ENCODE data around the gene ANP32D.
"Not testable (repeated sequence)": the region's sequence is repeated elsewhere in the genome, so short reads cannot be mapped to it uniquely, and the experiment has no call there.

The ANP32D gene

GRCh38 chr12:48454667-48455066 lies 17.7 kb upstream of the ANP32D start:
- Histone ChIP-seq H3K4me3 (no peak overlapping the region), H3K9ac (no peak overlapping the region), H4K20me1 (no peaks in the 10 kb centered on the region), H3K4me1 (no peaks in the 10 kb centered on the region), H3K4me2 (no peak overlapping the region), H3K27me3 (no peaks in the 10 kb centered on the region), H3K9me3 (0 out of 2 replicates have a peak, but pooled peaks cover 3% of the 10 kb centered on the region), H3K27ac (no peak overlapping the region), H3K36me3 (no peaks in the 10 kb centered on the region)
- TF ChIP-seq Cebpa-rat (IDR thresholded peaks at IDR 0.05) = no peak

- Histone ChIP-seq H3K9me3 (no peaks in the 10 kb centered on the region), H3K4me3 (no peak overlapping the region), H3K36me3 (no peaks in the 10 kb centered on the region), H3K4me2 (no peak overlapping the region), H3K9ac (no peak overlapping the region), H3K27ac (no peak overlapping the region), H4K20me1 (no peaks in the 10 kb centered on the region), H3K4me1 (no peaks in the 10 kb centered on the region), H3K27me3 (no peaks in the 10 kb centered on the region)
- TF ChIP-seq Cebpa-rat (IDR thresholded peaks at IDR 0.05) = no peak
These were observed 17.2 kb upstream of the ANP32D start for GRCh38 chr12:48455116-48455515.

- no peak overlapping the region for H3K4me2 ChIP-seq
These were observed 13.1 kb upstream of the ANP32D start for GRCh38 chr12:48459259-48459658.

GRCh38 chr12:48469027-48469426 lies 3.3 kb upstream of the ANP32D start:
- H3K36me3 ChIP-seq, H3K4me1 ChIP-seq, H3K27ac ChIP-seq, H3K4me3 ChIP-seq, H3K4me2 ChIP-seq, H4K20me1 ChIP-seq, H3K27me3 ChIP-seq, H3K9ac ChIP-seq: not testable (repeated sequence)
- H3K9me3 ChIP-seq = peaks cover 44% of the 10 kb centered on the region

More at GRCh38 chr12:48459259-48459658, 13.1 kb upstream of the ANP32D start:
- H3K9me3 ChIP-seq = no peaks in the 10 kb centered on the region
- no peak overlapping the region for H3K9ac ChIP-seq
- H3K27ac ChIP-seq = no peak overlapping the region
- no peaks in the 10 kb centered on the region for H4K20me1 ChIP-seq
- no peak overlapping the region for H3K4me3 ChIP-seq
- no peaks in the 10 kb centered on the region for H3K4me1 ChIP-seq
- H3K27me3 ChIP-seq = no peaks in the 10 kb centered on the region
- H3K36me3 ChIP-seq = no peaks in the 10 kb centered on the region
- no peak for TF ChIP-seq Cebpa-rat (IDR thresholded peaks at IDR 0.05)

- no peak overlapping the region for H3K4me3 ChIP-seq
- no peaks in the 10 kb centered on the region for H3K27me3 ChIP-seq
- no peak overlapping the region for H3K27ac ChIP-seq
- no peaks in the 10 kb centered on the region for H3K4me1 ChIP-seq
- no peak overlapping the region for H3K9ac ChIP-seq
- no peaks in the 10 kb centered on the region for H4K20me1 ChIP-seq
- no peak overlapping the region for H3K4me2 ChIP-seq
- peaks cover 43% of the 10 kb centered on the region for H3K9me3 ChIP-seq
- no peaks in the 10 kb centered on the region for H3K36me3 ChIP-seq
- TF ChIP-seq Cebpa-rat (IDR thresholded peaks at IDR 0.05) = no peak
These were observed 702 bp downstream of the ANP32D start for GRCh38 chr12:48473061-48473460.

- not testable (repeated sequence) for H4K20me1 ChIP-seq, H3K4me3 ChIP-seq, H3K27ac ChIP-seq, H3K4me2 ChIP-seq, H3K36me3 ChIP-seq, H3K27me3 ChIP-seq, H3K4me1 ChIP-seq, H3K9ac ChIP-seq
- peaks cover 29% of the 10 kb centered on the region for H3K9me3 ChIP-seq
These were observed 2.1 kb downstream of the ANP32D start for GRCh38 chr12:48474497-48474896.

- Histone ChIP-seq H3K4me3 (no peak within 1 kb of the TSS), H4K20me1 (no peaks in the 10 kb centered on the region), H3K4me1 (no peaks in the 10 kb centered on the region), H3K36me3 (no peaks in the 10 kb centered on the region), H3K27ac (no peak within 1 kb of the TSS), H3K27me3 (no peaks in the 10 kb centered on the region), H3K9ac (no peak within 1 kb of the TSS), H3K4me2 (no peak within 1 kb of the TSS), H3K9me3 (no peaks in the 10 kb centered on the region)
- TF ChIP-seq Cebpa-rat (IDR thresholded peaks at IDR 0.05) = no peak
These were observed 9.8 kb downstream of the ANP32D start, which contains the start of gene C12orf54 for GRCh38 chr12:48482198-48482597. Gene C12orf54, plus strand, starts transcription at chr12:48482498. Its CDS starts 799 bp downstream, at chr12:48483297.

- Histone ChIP-seq H4K20me1 (no peaks in the 10 kb centered on the region), H3K9me3 (no peaks in the 10 kb centered on the region), H3K4me1 (no peaks in the 10 kb centered on the region), H3K27me3 (no peaks in the 10 kb centered on the region), H3K4me2 (no peak overlapping the region), H3K9ac (no peak overlapping the region), H3K36me3 (no peaks in the 10 kb centered on the region), H3K4me3 (no peak overlapping the region), H3K27ac (no peak overlapping the region)
- TF ChIP-seq Cebpa-rat (IDR thresholded peaks at IDR 0.05) = no peak
These were observed 10.6 kb downstream of the ANP32D start for GRCh38 chr12:48482930-48483329.

GRCh38 chr12:48486261-48486660 lies 13.9 kb downstream of the ANP32D start:
- H3K4me1 ChIP-seq = no peaks in the 10 kb centered on the region
- H4K20me1 ChIP-seq = no peaks in the 10 kb centered on the region
- H3K9ac ChIP-seq = no peak overlapping the region
- no peaks in the 10 kb centered on the region for H3K27me3 ChIP-seq
- H3K9me3 ChIP-seq = no peaks in the 10 kb centered on the region
- no peak overlapping the region for H3K27ac ChIP-seq
- no peak overlapping the region for H3K4me2 ChIP-seq
- no peak for TF ChIP-seq Cebpa-rat (IDR thresholded peaks at IDR 0.05)
- no peak overlapping the region for H3K4me3 ChIP-seq
- no peaks in the 10 kb centered on the region for H3K36me3 ChIP-seq

GRCh38 chr12:48486679-48487078 lies 14.3 kb downstream of the ANP32D start:
- Histone ChIP-seq H3K9me3 (no peaks in the 10 kb centered on the region), H3K36me3 (no peaks in the 10 kb centered on the region), H3K27ac (no peak overlapping the region), H4K20me1 (no peaks in the 10 kb centered on the region), H3K4me1 (no peaks in the 10 kb centered on the region), H3K27me3 (no peaks in the 10 kb centered on the region), H3K4me3 (no peak overlapping the region), H3K9ac (no peak overlapping the region), H3K4me2 (no peak overlapping the region)
- no peak for TF ChIP-seq Cebpa-rat (IDR thresholded peaks at IDR 0.05)

GRCh38 chr12:48489012-48489411 lies 16.7 kb downstream of the ANP32D start:
- H3K4me1 ChIP-seq = no peaks in the 10 kb centered on the region
- no peaks in the 10 kb centered on the region for H4K20me1 ChIP-seq
- no peak overlapping the region for H3K4me3 ChIP-seq
- TF ChIP-seq Cebpa-rat (IDR thresholded peaks at IDR 0.05) = no peak
- H3K4me2 ChIP-seq = no peak overlapping the region
- H3K36me3 ChIP-seq = no peaks in the 10 kb centered on the region
- H3K27ac ChIP-seq = no peak overlapping the region
- H3K9me3 ChIP-seq = no peaks in the 10 kb centered on the region
- H3K27me3 ChIP-seq = no peaks in the 10 kb centered on the region
- no peak overlapping the region for H3K9ac ChIP-seq

GRCh38 chr12:48489456-48489855 lies 17.1 kb downstream of the ANP32D start:
- H3K9me3 ChIP-seq, H3K36me3 ChIP-seq, H3K4me3 ChIP-seq, H3K27ac ChIP-seq, H3K4me2 ChIP-seq, H3K27me3 ChIP-seq, H3K9ac ChIP-seq, H3K4me1 ChIP-seq, H4K20me1 ChIP-seq: not testable (repeated sequence)

GRCh38 chr12:48500281-48500680 lies 27.9 kb downstream of the ANP32D start:
- H3K4me1 ChIP-seq, H3K9me3 ChIP-seq, H3K4me2 ChIP-seq, H3K27ac ChIP-seq, H3K9ac ChIP-seq, H3K27me3 ChIP-seq, H3K36me3 ChIP-seq, H3K4me3 ChIP-seq, H4K20me1 ChIP-seq: not testable (repeated sequence)

GRCh38 chr12:48506836-48507235 lies 34.5 kb downstream of the ANP32D start:
- not testable (repeated sequence) for H3K4me3 ChIP-seq, H3K9ac ChIP-seq, H4K20me1 ChIP-seq, H3K27me3 ChIP-seq, H3K4me1 ChIP-seq, H3K36me3 ChIP-seq, H3K27ac ChIP-seq, H3K4me2 ChIP-seq
- H3K9me3 ChIP-seq = peaks cover 32% of the 10 kb centered on the region
